K562 (cell line): Measurements from ENCODE around the gene ZNF428. TPM values are rescaled to one million over a fixed set of nuclear protein-coding genes. Genes with fewer than 3 reads are reported as not detected.

Experiments used
- CSDE1 ChIP-seq, 2 experiments: fragments of 450-650 bp; IDR thresholded peaks; 2 replicates each; pipeline ENCODE4 v1.6.1; 2016; ENCODE audit warnings: mild to moderate bottlenecking in 1 of 2
- CUX1 ChIP-seq: fragments of 200-800 bp; sonication (Bioruptor generic); IDR thresholded peaks from 2 replicates; pipeline ENCODE4 v1.6.1; 2016; ENCODE audit warnings: missing genetic modification characterization, missing compliant biosample characterization
- ERF ChIP-seq: fragments of 450-650 bp; formaldehyde crosslinking; IDR thresholded peaks from 2 replicates; pipeline ENCODE4 v1.4.0; 2020; ENCODE audit warnings: mild to moderate bottlenecking, mixed read lengths
- HNRNPH1 ChIP-seq: fragments of 200-400 bp; formaldehyde crosslinking; optimal IDR thresholded peaks from 2 replicates; pipeline ENCODE3; 2017; ENCODE audit warnings: low read depth, mild to moderate bottlenecking, low read length, moderate library complexity
- HNRNPK ChIP-seq: fragments of 200-400 bp; formaldehyde crosslinking; IDR thresholded peaks from one replicate; pipeline ENCODE4 v1.6.1; 2018; ENCODE audit warnings: mild to moderate bottlenecking, low read depth, low read length; ENCODE audit not compliant: poor library complexity, severe bottlenecking
- MLLT1 ChIP-seq, 2 experiments: fragments of 450-650 bp; IDR thresholded peaks; 2 replicates each; pipeline ENCODE4 v1.6.1; 2016
- MXD1 ChIP-seq: fragments of 250-450 bp; sonication (Bioruptor Pico); IDR thresholded peaks from 2 replicates; pipeline ENCODE4 v1.8.0; 2021; ENCODE audit warnings: borderline replicate concordance, mild to moderate bottlenecking, moderate library complexity; ENCODE audit not compliant: poor library complexity, severe bottlenecking
- NBN ChIP-seq: fragments of 450-650 bp; IDR thresholded peaks from 2 replicates; pipeline ENCODE4 v1.6.1; 2016; ENCODE audit warnings: low read depth, mild to moderate bottlenecking
- THAP12 ChIP-seq: fragments of 250-450 bp; sonication (Bioruptor Pico); IDR thresholded peaks from 2 replicates; pipeline ENCODE4 v1.9.0; 2021; ENCODE audit warnings: mild to moderate bottlenecking, inconsistent platforms
- UBTF ChIP-seq, 2 experiments: IDR thresholded peaks; 2 replicates each; pipeline ENCODE4 v1.6.1; 2012; ENCODE audit warnings: improper control_type of control experiment in 2 of 2, low read depth in 2 of 2, low read length in 2 of 2, borderline replicate concordance in 1 of 2
- ZNF512 ChIP-seq: IDR thresholded peaks from 2 replicates; pipeline ENCODE4 v1.6.1; 2016; ENCODE audit warnings: missing genetic modification characterization, missing compliant biosample characterization
- polyA plus RNA-seq, 8 experiments: library from polyadenylated mRNA; depleted of rRNA in 4 of 8; stranded (reverse) in 5 of 8; unstranded in 3 of 8; fragments of >200 nt; fragmentation: Nextera tagmentation in 2 of 8; fragmentation: Illumina TruSeq in 1 of 8; extraction: Ambion mirVana in 2 of 8; extraction: Trizol in 1 of 8; gene quantifications; 2 replicates each; pipeline versions ENCODE4 v1.2.1 to v1.2.3, GENCODE V29; 2011 to 2014; ENCODE audit warnings: inconsistent platforms in 1 of 8, missing spikeins in 1 of 8
- total RNA-seq, 7 experiments: library from RNA; depleted of rRNA in 6 of 7; stranded (reverse); fragments of >200 nt in 6 of 7; fragmentation: Illumina TruSeq in 2 of 7; extraction: Trizol in 2 of 7; gene quantifications; 2 replicates each; pipeline versions ENCODE4 v1.2.1 to v1.2.3, GENCODE V29; 2011 to 2021; ENCODE audit warnings: low replicate concordance in 1 of 7

Gene ZNF428
- total and polyA plus RNA-seq, 9 of the 15 experiments (the other 6 are each of a cell fraction or from before 2014, with no cell fraction given) = 0.15 to 85.7 (median 15.9) TPM

- TF ChIP-seq CUX1 (no peak), HNRNPH1 (no peak), HNRNPK (peak; percentile 51), MXD1 (CRISPR knock-in tag) (no peak), MLLT1 (IDR thresholded peaks at IDR 0.05) (no peak), CSDE1 (IDR thresholded peaks at IDR 0.05) (peak in 1 of 2 experiments; percentile 68; a peak in 2 of 4 replicates), THAP12 (CRISPR knock-in tag) (0 out of 2 replicates have a peak, but pooled peaks have one; percentile 34), UBTF (IDR thresholded peaks at IDR 0.05; ENCODE audit: borderline replicate concordance in 1 of 2, low read depth in 2 of 2, low read length in 2 of 2) (peak in 1 of 2 experiments; percentile 13; a peak in 1 of 4 replicates), ZNF512 (tag) (no peak), NBN (no peak), ERF (CRISPR knock-in tag) (no peak)
These were observed 44.1 kb downstream of the ZNF428 start, which contains the start of the genes PINLYP and XRCC1 (continued) for GRCh38 chr19:43575156-43575950.
